ENCODE results near the gene TBC1D19.

DNA sequence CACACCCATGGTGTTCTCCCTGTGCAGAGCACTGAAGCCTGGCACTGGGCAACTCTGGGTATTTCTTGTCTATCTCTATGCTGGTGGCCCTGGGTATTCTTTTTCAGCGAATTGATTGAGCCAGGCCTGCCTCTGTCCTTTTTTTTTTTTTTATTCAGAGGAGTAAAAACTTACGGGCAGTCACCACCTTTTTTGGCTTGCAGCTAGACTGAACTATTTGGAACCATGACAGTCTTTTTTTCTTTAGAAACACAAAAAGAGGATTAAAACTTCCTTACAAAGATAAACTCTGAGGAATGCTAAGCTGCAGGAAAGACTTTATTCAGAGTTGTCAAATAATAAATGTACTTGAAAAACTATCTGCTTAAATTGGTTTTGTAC is 157.6 kb downstream of the TBC1D19 start:
- no peak for TF ChIP-seq CTCF (IDR thresholded peaks at IDR 0.05; ENCODE audit: low read depth, low read length)
- TF ChIP-seq EZH2phosphoT487 (IDR thresholded peaks at IDR 0.05; ENCODE audit: low read depth) = no peak

Data from OCI-LY3 (cell line).